ENCODE measurements around the gene SLC26A6.

Gene SLC26A6

DNA sequence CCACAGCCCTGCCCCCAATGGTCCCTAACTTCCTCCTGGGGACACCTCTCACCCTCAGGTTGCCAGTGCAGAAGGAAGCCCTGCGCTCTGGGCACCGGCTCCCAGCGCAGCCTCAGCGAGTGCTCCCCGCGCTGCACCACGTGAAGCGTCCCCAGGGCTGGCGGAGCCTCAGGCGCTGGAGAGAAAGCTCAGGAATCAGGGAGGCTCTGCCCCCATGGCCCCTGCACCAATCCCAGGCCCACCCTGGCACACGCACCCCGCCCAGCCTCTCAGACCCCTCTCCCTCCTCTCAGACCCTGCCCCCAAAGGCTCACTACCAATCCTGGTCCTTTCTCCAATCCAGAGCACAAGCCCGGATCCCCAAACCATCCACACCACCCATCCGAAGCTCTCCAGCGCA lies 47.0 kb downstream of the SLC26A6 start:
- peaks cover 45% of the 10 kb centered on the region for H3K36me3 ChIP-seq (ENCODE audit: control insufficient read depth, insufficient read depth, low read length)
- H3K4me3 ChIP-seq (ENCODE audit: extremely low read depth, insufficient read depth, low read length, poor library complexity, severe bottlenecking) = no peak overlapping the region
- peaks cover 6% of the 10 kb centered on the region for H3K4me1 ChIP-seq (ENCODE audit: control insufficient read depth, insufficient read depth, low read length, poor library complexity, severe bottlenecking)
- H3K9me3 ChIP-seq (ENCODE audit: control insufficient read depth, low read length) = no peaks in the 10 kb centered on the region
- WGBS, 2 experiments (ENCODE audit: insufficient coverage in 2 of 2) = 90 to 94% methylated on average over 15 of the region's 15 CpGs
- no peak overlapping the region for H3K27ac ChIP-seq (ENCODE audit: low read depth, low read length, severe bottlenecking)

DNA sequence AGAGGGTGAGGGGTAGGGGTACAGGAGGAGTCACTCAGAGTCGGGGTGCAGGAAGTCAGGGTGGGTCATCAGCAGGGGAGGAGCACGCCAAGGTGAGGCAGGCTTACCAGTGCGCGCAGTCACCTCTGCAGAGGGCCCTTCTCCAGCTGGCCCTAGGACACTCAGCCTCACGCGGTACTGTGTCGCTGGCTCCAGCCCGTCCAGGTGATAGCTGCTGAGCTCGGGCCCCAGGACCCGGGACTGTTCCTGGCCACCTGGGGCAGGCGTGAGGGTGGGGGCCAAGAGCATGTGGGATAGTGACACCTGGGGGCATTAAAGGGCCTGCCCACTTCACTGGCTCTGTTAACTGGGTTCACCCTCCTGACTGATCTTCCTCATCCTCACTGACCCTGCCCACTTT lies 47.6 kb downstream of the SLC26A6 start:
- WGBS, 2 experiments (ENCODE audit: insufficient coverage in 2 of 2) = 91 to 98% methylated on average over 6 to 11 of the region's 11 CpGs
- H3K36me3 ChIP-seq (ENCODE audit: control insufficient read depth, insufficient read depth, low read length) = peaks cover 48% of the 10 kb centered on the region
- no peak overlapping the region for H3K27ac ChIP-seq (ENCODE audit: low read depth, low read length, severe bottlenecking)
- no peak overlapping the region for H3K4me3 ChIP-seq (ENCODE audit: extremely low read depth, insufficient read depth, low read length, poor library complexity, severe bottlenecking)
- peaks cover 2% of the 10 kb centered on the region for H3K4me1 ChIP-seq (ENCODE audit: control insufficient read depth, insufficient read depth, low read length, poor library complexity, severe bottlenecking)
- no peaks in the 10 kb centered on the region for H3K9me3 ChIP-seq (ENCODE audit: control insufficient read depth, low read length)

DNA sequence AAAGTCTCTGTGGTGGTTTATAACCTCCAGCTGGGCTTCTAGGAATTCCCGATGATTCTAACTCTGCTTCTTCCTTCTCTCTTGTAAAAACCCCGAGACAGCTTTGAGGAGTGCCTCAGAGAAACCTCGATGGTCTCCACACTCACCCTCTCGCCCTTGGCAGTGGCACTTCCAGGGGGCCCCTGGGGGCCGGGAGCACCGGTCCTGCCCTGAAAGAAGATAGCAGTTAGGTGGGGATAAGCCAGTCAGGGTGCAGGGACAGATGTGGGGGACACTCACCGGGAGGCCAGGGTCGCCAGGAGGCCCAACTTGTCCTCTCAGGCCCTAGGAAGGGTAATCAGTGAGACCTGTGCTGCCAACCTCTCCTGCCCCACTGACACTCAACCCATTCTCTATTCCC lies 49.9 kb downstream of the SLC26A6 start:
- Histone ChIP-seq H3K9me3 (ENCODE audit: control insufficient read depth, low read length) (no peaks in the 10 kb centered on the region), H3K4me3 (ENCODE audit: extremely low read depth, insufficient read depth, low read length, poor library complexity, severe bottlenecking) (no peak overlapping the region), H3K4me1 (ENCODE audit: control insufficient read depth, insufficient read depth, low read length, poor library complexity, severe bottlenecking) (peaks cover 2% of the 10 kb centered on the region), H3K36me3 (ENCODE audit: control insufficient read depth, insufficient read depth, low read length) (peaks cover 53% of the 10 kb centered on the region), H3K27ac (ENCODE audit: low read depth, low read length, severe bottlenecking) (no peak overlapping the region)
- WGBS, 2 experiments (ENCODE audit: insufficient coverage in 2 of 2) = 94 to 96% methylated on average over 5 to 8 of the region's 8 CpGs

DNA sequence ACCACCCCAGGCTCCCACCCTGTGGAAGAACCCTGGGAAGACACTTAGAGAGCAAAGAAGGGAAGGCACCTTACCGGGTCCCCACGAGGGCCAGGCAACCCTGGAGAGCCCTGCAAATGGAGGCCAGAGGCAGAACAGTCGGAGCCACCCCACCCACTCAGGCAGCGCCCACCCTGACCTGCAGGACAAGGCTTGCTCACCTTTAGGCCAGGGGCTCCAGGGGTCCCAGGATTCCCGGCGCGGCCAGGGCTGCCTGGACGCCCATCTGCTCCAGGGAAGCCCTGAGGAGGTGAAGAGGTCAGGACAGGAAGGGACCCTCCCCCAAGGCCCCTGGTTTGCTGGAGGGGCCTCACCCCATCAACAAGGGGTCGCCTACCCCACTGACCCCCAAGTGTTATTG lies 50.4 kb downstream of the SLC26A6 start:
- peaks cover 2% of the 10 kb centered on the region for H3K4me1 ChIP-seq (ENCODE audit: control insufficient read depth, insufficient read depth, low read length, poor library complexity, severe bottlenecking)
- no peak overlapping the region for H3K4me3 ChIP-seq (ENCODE audit: extremely low read depth, insufficient read depth, low read length, poor library complexity, severe bottlenecking)
- H3K9me3 ChIP-seq (ENCODE audit: control insufficient read depth, low read length) = no peaks in the 10 kb centered on the region
- no peak overlapping the region for H3K27ac ChIP-seq (ENCODE audit: low read depth, low read length, severe bottlenecking)
- H3K36me3 ChIP-seq (ENCODE audit: control insufficient read depth, insufficient read depth, low read length) = peaks cover 49% of the 10 kb centered on the region
- WGBS, 2 experiments (ENCODE audit: insufficient coverage in 2 of 2) = 96 to 100% methylated on average over 5 to 6 of the region's 9 CpGs

DNA sequence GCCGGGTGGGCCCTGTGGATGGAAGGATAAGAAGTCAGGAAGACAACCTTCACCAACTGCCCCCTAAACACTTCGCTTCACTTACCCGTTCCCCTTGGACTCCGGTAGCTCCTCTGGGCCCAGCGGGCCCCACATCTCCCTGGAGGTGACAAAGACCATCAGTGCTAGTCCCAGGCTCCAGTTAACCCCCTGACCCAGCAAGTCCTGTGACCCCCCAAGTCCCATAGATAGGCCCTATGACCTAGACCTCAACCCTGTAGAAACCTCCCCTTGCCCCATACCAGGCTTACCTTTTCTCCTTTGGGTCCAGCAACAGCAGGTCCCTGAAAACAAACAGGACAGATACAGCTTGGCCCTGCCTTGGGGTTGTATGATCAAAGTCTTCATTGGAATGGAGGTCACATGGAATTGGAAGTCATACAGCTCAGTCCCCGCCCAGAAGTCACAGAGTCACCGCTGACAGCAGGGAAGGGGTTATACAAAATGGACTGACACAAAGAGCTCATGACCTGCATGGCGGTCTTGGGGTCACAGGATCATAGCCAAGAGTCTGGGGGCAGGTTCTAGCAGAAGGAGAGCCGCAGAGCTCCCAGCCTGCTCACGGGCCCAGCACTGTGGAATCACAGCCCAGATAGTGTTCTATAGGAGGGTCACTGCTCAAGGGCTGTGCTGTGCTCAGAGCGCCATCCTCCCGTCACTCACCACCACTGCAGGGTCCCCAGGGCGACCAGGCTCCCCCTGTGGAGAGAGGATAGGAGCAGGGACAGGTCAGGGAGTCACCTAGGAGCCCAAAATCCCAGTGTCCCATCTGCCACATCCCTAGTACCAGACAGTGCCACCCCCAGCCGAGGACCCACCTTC lies 53.4 kb downstream of the SLC26A6 start:
- 94 to 95% methylated on average over 5 to 10 of the region's 14 CpGs for whole genome bisulfite sequencing, 2 experiments (ENCODE audit: insufficient coverage in 2 of 2)
- peaks cover 54% of the 10 kb centered on the region for H3K36me3 ChIP-seq (ENCODE audit: control insufficient read depth, insufficient read depth, low read length)
- no peaks in the 10 kb centered on the region for H3K9me3 ChIP-seq (ENCODE audit: control insufficient read depth, low read length)
- H3K4me1 ChIP-seq (ENCODE audit: control insufficient read depth, insufficient read depth, low read length, poor library complexity, severe bottlenecking) = no peaks in the 10 kb centered on the region
- no peak overlapping the region for H3K4me3 ChIP-seq (ENCODE audit: extremely low read depth, insufficient read depth, low read length, poor library complexity, severe bottlenecking)
- H3K27ac ChIP-seq (ENCODE audit: low read depth, low read length, severe bottlenecking) = no peak overlapping the region

DNA sequence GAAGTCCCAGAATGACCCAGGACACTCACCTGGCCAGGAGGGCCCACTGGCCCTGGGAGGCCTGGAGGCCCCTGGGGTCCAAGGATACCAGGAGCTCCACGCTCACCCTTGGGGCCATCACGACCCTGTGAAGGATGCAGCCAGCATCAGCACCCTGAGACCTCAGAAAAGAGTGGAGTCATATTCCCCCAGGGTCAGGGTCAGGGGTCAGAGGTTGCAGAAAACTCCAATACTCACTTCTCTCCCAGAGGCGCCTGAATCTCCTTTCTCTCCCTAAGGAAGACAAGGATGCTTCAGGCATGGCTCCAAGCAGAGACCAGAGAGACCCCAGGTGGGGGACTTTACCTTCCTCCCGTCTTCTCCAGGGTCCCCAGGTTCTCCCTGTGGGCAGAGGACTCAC lies 58.6 kb downstream of the SLC26A6 start:
- Histone ChIP-seq H3K36me3 (ENCODE audit: control insufficient read depth, insufficient read depth, low read length) (peaks cover 52% of the 10 kb centered on the region), H3K9me3 (ENCODE audit: control insufficient read depth, low read length) (no peaks in the 10 kb centered on the region), H3K4me3 (ENCODE audit: extremely low read depth, insufficient read depth, low read length, poor library complexity, severe bottlenecking) (no peak overlapping the region), H3K4me1 (ENCODE audit: control insufficient read depth, insufficient read depth, low read length, poor library complexity, severe bottlenecking) (no peaks in the 10 kb centered on the region), H3K27ac (ENCODE audit: low read depth, low read length, severe bottlenecking) (no peak overlapping the region)
- WGBS, 2 experiments (ENCODE audit: insufficient coverage in 2 of 2) = 87 to 89% methylated on average over 4 of the region's 4 CpGs
